A549 (cell line): ENCODE measurements around the gene DNAAF3. TPM values are rescaled to one million over a fixed set of nuclear protein-coding genes. Genes with fewer than 3 reads are reported as not detected.

ENCODE experiments used
- ATAC-seq, 2 experiments: fragments of 200-7000 bp in 1 of 2; fragments of >200 bp in 1 of 2; cut with Nextera tagmentation in 1 of 2; cut with Tn5 transposase in 1 of 2; 3 replicates each; pipeline versions ENCODE4 v1.8.0 to v1.9.1; 2018 to 2020; ENCODE audit warnings: mild to moderate bottlenecking in 1 of 2, moderate library complexity in 1 of 2
- CTCF ChIA-PET: fragments of 300-600 bp; sonication (Branson Sonifier 250); formaldehyde crosslinking; extraction: SDS; loops from one replicate; lab custom pipeline; 2021; ENCODE audit warnings: antibody characterized with exemption, inconsistent platforms; lab: Yijun Ruan, JAX
- POLR2A ChIA-PET: fragments of 350-600 bp; formaldehyde crosslinking; extraction: SDS; loops from one replicate; lab custom pipeline; 2021; ENCODE audit warnings: antibody characterized with exemption, inconsistent platforms; lab: Yijun Ruan, JAX
- DNase-seq, 2 experiments: peaks; one replicate each; pipeline versions ENCODE4 v3.0.0 to v3.0.0-alpha.2; 2011 to 2016; ENCODE audit warnings: low read depth in 1 of 2, low spot score in 1 of 2
- FAIRE-seq: peaks from 2 replicates; lab custom pipeline; 2011; peaks lifted over from hg19 to GRCh38; lab: Jason Lieb, UNC
- H3K27ac ChIP-seq, 2 experiments: fragments of >200 bp; sonication (Bioruptor Twin); formaldehyde crosslinking; 3 replicates each; pipeline ENCODE4 v1.5.1; 2016 to 2017
- H3K4me1 ChIP-seq: fragments of >200 bp; sonication (Bioruptor Twin); formaldehyde crosslinking; 3 replicates; pipeline ENCODE4 v1.6.1; 2016
- H3K4me2 ChIP-seq: fragments of >200 bp; sonication (Bioruptor Twin); formaldehyde crosslinking; 3 replicates; pipeline ENCODE4 v1.6.1; 2016
- H3K4me3 ChIP-seq: fragments of >200 bp; sonication (Bioruptor Twin); formaldehyde crosslinking; 3 replicates; pipeline ENCODE4 v1.5.1; 2016
- H3K9me3 ChIP-seq: fragments of >200 bp; sonication (Bioruptor Twin); formaldehyde crosslinking; 3 replicates; pipeline ENCODE4 v1.6.1; 2016
- CEBPB ChIP-seq, 2 experiments: fragments of >200 bp in 1 of 2; sonication (Bioruptor Twin) in 1 of 2; formaldehyde crosslinking in 1 of 2; IDR thresholded peaks; 2 replicates each; pipeline ENCODE4 v1.6.1; 2012 to 2016
- CHD4 ChIP-seq: fragments of 200-600 bp; sonication (generic); IDR thresholded peaks from 2 replicates; pipeline ENCODE4 v1.6.1; 2016; ENCODE audit warnings: antibody characterized with exemption, mild to moderate bottlenecking, borderline replicate concordance
- CTCF ChIP-seq: fragments of >200 bp; sonication (Bioruptor Twin); formaldehyde crosslinking; IDR thresholded peaks from 3 replicates; pipeline ENCODE4 v1.5.1; 2016
- EHMT2 ChIP-seq: fragments of 200-600 bp; sonication (generic); IDR thresholded peaks from 2 replicates; pipeline ENCODE4 v1.6.1; 2016; ENCODE audit warnings: antibody characterized with exemption, low read depth, mild to moderate bottlenecking, moderate library complexity
- EP300 ChIP-seq, 2 experiments: fragments of >200 bp; sonication (Bioruptor Twin); formaldehyde crosslinking; IDR thresholded peaks; 2 replicates in 1 of 2; 3 replicates in 1 of 2; pipeline ENCODE4 v1.6.1; 2016 to 2017
- ESRRA ChIP-seq: fragments of 150-350 bp; IDR thresholded peaks from 2 replicates; pipeline ENCODE4 v1.6.1; 2014; ENCODE audit warnings: mild to moderate bottlenecking, low read length, borderline replicate concordance
- FOSB ChIP-seq: fragments of 250-450 bp; sonication (Bioruptor Pico); IDR thresholded peaks from 2 replicates; pipeline ENCODE4 v1.5.0; 2020; ENCODE audit warnings: mild to moderate bottlenecking, moderate library complexity
- FOSL2 ChIP-seq, 2 experiments: fragments of 450-650 bp in 1 of 2; fragments of >200 bp in 1 of 2; sonication (Bioruptor Twin) in 1 of 2; formaldehyde crosslinking; IDR thresholded peaks; 2 replicates each; pipeline versions ENCODE4 v1.5.0 to v1.6.1; 2016 to 2020; ENCODE audit warnings: mild to moderate bottlenecking in 1 of 2, moderate library complexity in 1 of 2
- FOXS1 ChIP-seq: fragments of 250-450 bp; sonication (Bioruptor Pico); IDR thresholded peaks from 2 replicates; pipeline ENCODE4 v1.5.0; 2020; ENCODE audit warnings: mild to moderate bottlenecking, moderate library complexity
- GATA3 ChIP-seq: IDR thresholded peaks from 2 replicates; pipeline ENCODE4 v1.6.1; 2012; ENCODE audit warnings: borderline replicate concordance
- HEYL ChIP-seq: fragments of 250-450 bp; sonication (Bioruptor Pico); IDR thresholded peaks from 2 replicates; pipeline ENCODE4 v1.8.0; 2021; ENCODE audit warnings: mild to moderate bottlenecking, moderate library complexity
- HOXA7 ChIP-seq: fragments of 250-450 bp; sonication (Bioruptor Pico); IDR thresholded peaks from 2 replicates; pipeline ENCODE4 v1.5.0; 2020; ENCODE audit warnings: mild to moderate bottlenecking, moderate library complexity
- HOXB13 ChIP-seq: fragments of 250-450 bp; sonication (Bioruptor Pico); IDR thresholded peaks from 2 replicates; pipeline ENCODE4 v1.5.0; 2020; ENCODE audit warnings: low read depth, mild to moderate bottlenecking, moderate library complexity
- JUN ChIP-seq, 2 experiments: fragments of >200 bp; sonication (Bioruptor Twin); formaldehyde crosslinking; IDR thresholded peaks; 2 replicates in 1 of 2; 3 replicates in 1 of 2; pipeline ENCODE4 v1.6.1; 2016 to 2017
- JUNB ChIP-seq: fragments of >200 bp; sonication (Bioruptor Twin); formaldehyde crosslinking; IDR thresholded peaks from 2 replicates; pipeline ENCODE4 v1.6.1; 2016
- KDM1A ChIP-seq: fragments of 200-600 bp; sonication (generic); IDR thresholded peaks from 2 replicates; pipeline ENCODE4 v1.6.1; 2016; ENCODE audit warnings: low read depth, mild to moderate bottlenecking
- KDM5A ChIP-seq: fragments of 200-600 bp; sonication (generic); IDR thresholded peaks from 2 replicates; pipeline ENCODE4 v1.6.1; 2016; ENCODE audit warnings: antibody characterized with exemption, mild to moderate bottlenecking
- MAFK ChIP-seq: fragments of 450-650 bp; IDR thresholded peaks from 2 replicates; pipeline ENCODE4 v1.6.1; 2014; ENCODE audit not compliant: partially characterized antibody
- MAX ChIP-seq: IDR thresholded peaks from 2 replicates; pipeline ENCODE4 v1.6.1; 2012
- MAZ ChIP-seq: fragments of 150-350 bp; IDR thresholded peaks from 2 replicates; pipeline ENCODE4 v1.6.1; 2014; ENCODE audit warnings: antibody characterized with exemption, low read depth, low read length, borderline replicate concordance
- MYC ChIP-seq: IDR thresholded peaks from 2 replicates; pipeline ENCODE4 v1.6.1; 2012; ENCODE audit warnings: mild to moderate bottlenecking, inconsistent platforms, low read length, improper control_type of control experiment, borderline replicate concordance
- NPAS2 ChIP-seq: fragments of 250-450 bp; sonication (Bioruptor Pico); IDR thresholded peaks from 2 replicates; pipeline ENCODE4 v1.8.0; 2022; ENCODE audit warnings: mild to moderate bottlenecking, moderate library complexity, borderline replicate concordance
- NR3C1 ChIP-seq: fragments of >200 bp; sonication (Bioruptor Twin); formaldehyde crosslinking; IDR thresholded peaks from 3 replicates; pipeline ENCODE4 v1.6.1; 2017
- PBX3 ChIP-seq: IDR thresholded peaks from 2 replicates; pipeline ENCODE4 v1.6.1; 2012
- PHF8 ChIP-seq: fragments of 200-600 bp; sonication (generic); IDR thresholded peaks from 2 replicates; pipeline ENCODE4 v1.6.1; 2016; ENCODE audit warnings: low read depth, mild to moderate bottlenecking, antibody characterized with exemption, moderate library complexity, borderline replicate concordance
- POLR2A ChIP-seq: IDR thresholded peaks from 2 replicates; pipeline ENCODE4 v1.6.1; 2012; ENCODE audit warnings: mild to moderate bottlenecking, low read length
- POLR2AphosphoS2 ChIP-seq: conservative IDR thresholded peaks from 2 replicates; pipeline ENCODE4 v1.6.1; 2012; ENCODE audit warnings: low read length, improper control_type of control experiment, inconsistent platforms
- RAD21 ChIP-seq, 2 experiments: fragments of >200 bp in 1 of 2; sonication (Bioruptor Twin) in 1 of 2; formaldehyde crosslinking in 1 of 2; IDR thresholded peaks in 1 of 2; conservative IDR thresholded peaks in 1 of 2; 2 replicates in 1 of 2; 3 replicates in 1 of 2; pipeline ENCODE4 v1.6.1; 2012 to 2018; ENCODE audit warnings: inconsistent platforms in 1 of 2
- RARB ChIP-seq: fragments of 250-450 bp; sonication (Bioruptor Pico); IDR thresholded peaks from 2 replicates; pipeline ENCODE4 v1.8.0; 2021; ENCODE audit warnings: mild to moderate bottlenecking, moderate library complexity
- RCOR1 ChIP-seq: fragments of 150-350 bp; IDR thresholded peaks from 2 replicates; pipeline ENCODE4 v1.6.1; 2014; ENCODE audit warnings: antibody characterized with exemption, low read length, low read depth
- SMC3 ChIP-seq: fragments of >200 bp; sonication (Bioruptor Twin); formaldehyde crosslinking; IDR thresholded peaks from 3 replicates; pipeline ENCODE4 v1.6.1; 2018; ENCODE audit warnings: inconsistent platforms
- TFCP2L1 ChIP-seq: fragments of 250-450 bp; sonication (Bioruptor Pico); IDR thresholded peaks from 2 replicates; pipeline ENCODE4 v1.5.0; 2021; ENCODE audit warnings: mild to moderate bottlenecking
- ZC3H11A ChIP-seq: fragments of 450-650 bp; IDR thresholded peaks from 2 replicates; pipeline ENCODE4 v1.6.1; 2014; ENCODE audit warnings: antibody characterized with exemption, mild to moderate bottlenecking
- ZFP36 ChIP-seq: fragments of 450-650 bp; IDR thresholded peaks from 2 replicates; pipeline ENCODE4 v1.6.1; 2014; ENCODE audit warnings: borderline replicate concordance; ENCODE audit not compliant: partially characterized antibody
- ZSCAN20 ChIP-seq: fragments of 250-450 bp; sonication (Bioruptor Pico); IDR thresholded peaks from 2 replicates; pipeline ENCODE4 v1.8.0; 2022; ENCODE audit warnings: mild to moderate bottlenecking, moderate library complexity
- WGBS: methylation state at CpG from one replicate; pipeline ENCODE4 v1.1.6; 2017; ENCODE audit errors: missing lambda C conversion rate; 5-methylcytosine and 5-hydroxymethylcytosine counted together
- polyA plus RNA-seq, 4 experiments: library from polyadenylated mRNA; depleted of rRNA in 3 of 4; stranded (reverse); fragments of >200 nt; fragmentation: RNase III in 1 of 4; extraction: RNeasy Plus Mini Kit Qiagen cat#74134 plus additional on column Dnase treatment in 1 of 4; gene quantifications; 2 replicates in 3 of 4; 3 replicates in 1 of 4; pipeline ENCODE4 v1.2.3, GENCODE V29; 2011 to 2017
- TF ChIP-seq, protein P1 (sequence below): fragments of 450-650 bp; IDR thresholded peaks from 2 replicates; pipeline ENCODE4 v1.6.1; 2014; ENCODE audit warnings: antibody characterized with exemption

DNAAF3 gene
- polyA plus RNA-seq, 2 of the 4 experiments (the other 2 are of a cell fraction), result 4.0 to 5.3 TPM

GRCh38 chr19:55160128-55160985 lies 6.1 kb downstream of the DNAAF3 start:
- TF ChIP-seq FOSL2 (IDR thresholded peaks at IDR 0.05) (no peak), FOSL2 (CRISPR knock-in tag; IDR thresholded peaks at IDR 0.05) (peak; percentile 26; the same call in 1 of the 2 replicates), EHMT2 (no peak), ZSCAN20 (CRISPR knock-in tag) (no peak), JUN (IDR thresholded peaks at IDR 0.05) (no peak), CEBPB (IDR thresholded peaks at IDR 0.05) (no peak), TFCP2L1 (no peak), MYC (peak; percentile 85), ZFP36 (no peak), RAD21 (conservative IDR thresholded peaks at IDR 0.05 in 1 of 2, IDR thresholded peaks at IDR 0.05 in 1 of 2) (peak; percentile 90), MAFK (no peak), KDM5A (no peak), RCOR1 (no peak), FOSB (no peak), MAX (peak; percentile 91), NPAS2 (CRISPR knock-in tag) (peak; percentile 75), ZC3H11A (no peak), NR3C1 (no peak), RARB (CRISPR knock-in tag) (no peak), HOXB13 (no peak), PBX3 (no peak), MAZ (peak; percentile 95), FOXS1 (CRISPR knock-in tag) (no peak), PHF8 (no peak), EP300 (IDR thresholded peaks at IDR 0.05) (no peak), HOXA7 (CRISPR knock-in tag) (no peak), JUNB (no peak), CTCF (peak; percentile 98), SMC3 (peak; percentile 86), HEYL (no peak), POLR2A (no peak), KDM1A (no peak), POLR2AphosphoS2 (no peak), ESRRA (no peak), CHD4 (no peak), GATA3 (no peak)
- TF ChIP-seq, protein P1, sequence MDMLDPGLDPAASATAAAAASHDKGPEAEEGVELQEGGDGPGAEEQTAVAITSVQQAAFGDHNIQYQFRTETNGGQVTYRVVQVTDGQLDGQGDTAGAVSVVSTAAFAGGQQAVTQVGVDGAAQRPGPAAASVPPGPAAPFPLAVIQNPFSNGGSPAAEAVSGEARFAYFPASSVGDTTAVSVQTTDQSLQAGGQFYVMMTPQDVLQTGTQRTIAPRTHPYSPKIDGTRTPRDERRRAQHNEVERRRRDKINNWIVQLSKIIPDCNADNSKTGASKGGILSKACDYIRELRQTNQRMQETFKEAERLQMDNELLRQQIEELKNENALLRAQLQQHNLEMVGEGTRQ, result no peak
- H3K27ac ChIP-seq, result peak overlapping the region in 1 of 2 experiments; percentile 69; a peak in 3 of 6 replicates
- 0 out of 3 replicates have a peak overlapping the region, but pooled peaks have one; percentile 10 for H3K4me3 ChIP-seq
- ChIA-PET CTCF (interaction anchor here (0.7 to 4.5 kb wide), 69 partner anchors 9 to 679 kb away, joined by 3 to 123 read pairs (median 5); partner anchors contain the start of genes DNAAF3, HSPBP1, PPP1R12C and PPP6R1), POLR2A (interaction anchor here (0.6 to 1.5 kb wide), 8 partner anchors 13 to 247 kb away, joined by 3 to 7 read pairs (median 4); partner anchors contain the start of gene UBE2S)
- ATAC-seq (peak; percentile 66 to 85), DNase-seq (peak; percentile 95 to 98), FAIRE-seq (peak; percentile 54)
- peak overlapping the region; percentile 40 for H3K4me2 ChIP-seq
- H3K9me3 ChIP-seq, result no peaks in the 10 kb centered on the region
- H3K4me1 ChIP-seq, result peaks cover 22% of the 10 kb centered on the region
- WGBS, result 7% methylated on average over 18 of the region's 33 CpGs
